Astrocyte (in vitro differentiated cells and primary cell): ENCODE data around the gene TPM4.

Source experiments
- EZH2 ChIP-seq: IDR thresholded peaks from 2 replicates; pipeline ENCODE4 v1.6.1; 2012; ENCODE audit warnings: mild to moderate bottlenecking, low read length, inconsistent platforms; ENCODE audit not compliant: insufficient read depth
- TF ChIP-seq, protein P1 (sequence below): IDR thresholded peaks from 2 replicates; pipeline ENCODE4 v1.5.1; 2011; ENCODE audit warnings: low read depth, mild to moderate bottlenecking, inconsistent platforms, low read length, moderate library complexity; ENCODE audit not compliant: insufficient read depth

- TF ChIP-seq, protein P1, sequence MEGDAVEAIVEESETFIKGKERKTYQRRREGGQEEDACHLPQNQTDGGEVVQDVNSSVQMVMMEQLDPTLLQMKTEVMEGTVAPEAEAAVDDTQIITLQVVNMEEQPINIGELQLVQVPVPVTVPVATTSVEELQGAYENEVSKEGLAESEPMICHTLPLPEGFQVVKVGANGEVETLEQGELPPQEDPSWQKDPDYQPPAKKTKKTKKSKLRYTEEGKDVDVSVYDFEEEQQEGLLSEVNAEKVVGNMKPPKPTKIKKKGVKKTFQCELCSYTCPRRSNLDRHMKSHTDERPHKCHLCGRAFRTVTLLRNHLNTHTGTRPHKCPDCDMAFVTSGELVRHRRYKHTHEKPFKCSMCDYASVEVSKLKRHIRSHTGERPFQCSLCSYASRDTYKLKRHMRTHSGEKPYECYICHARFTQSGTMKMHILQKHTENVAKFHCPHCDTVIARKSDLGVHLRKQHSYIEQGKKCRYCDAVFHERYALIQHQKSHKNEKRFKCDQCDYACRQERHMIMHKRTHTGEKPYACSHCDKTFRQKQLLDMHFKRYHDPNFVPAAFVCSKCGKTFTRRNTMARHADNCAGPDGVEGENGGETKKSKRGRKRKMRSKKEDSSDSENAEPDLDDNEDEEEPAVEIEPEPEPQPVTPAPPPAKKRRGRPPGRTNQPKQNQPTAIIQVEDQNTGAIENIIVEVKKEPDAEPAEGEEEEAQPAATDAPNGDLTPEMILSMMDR: no peak
- no peak for TF ChIP-seq EZH2
Observed at GRCh38 chr19:16069813-16070365, 6.4 kb upstream of the TPM4 start.
